RWPE2 (cell line): Measurements from ENCODE around the gene HOXA10.

Experiments used
- ATAC-seq: fragments of 200-7000 bp; cut with Tn5 transposase; 3 replicates; pipeline ENCODE4 v1.9.1; 2021; ENCODE audit warnings: low read depth
- DNase-seq: peaks from one replicate; pipeline ENCODE4 v3.0.0-alpha.2; 2020; ENCODE audit warnings: low spot score
- H3K27ac ChIP-seq: fragments of 450-650 bp; 2 replicates; pipeline ENCODE4 v1.5.1; 2017; ENCODE audit warnings: mild to moderate bottlenecking; ENCODE audit not compliant: poor library complexity, severe bottlenecking
- H3K27me3 ChIP-seq: fragments of 250-450 bp; sonication (Bioruptor Pico); 2 replicates; pipeline ENCODE4 v1.5.1; 2021; ENCODE audit warnings: mild to moderate bottlenecking, moderate library complexity; ENCODE audit not compliant: insufficient read depth, poor library complexity, severe bottlenecking
- H3K36me3 ChIP-seq: fragments of 250-450 bp; sonication (Bioruptor Pico); 2 replicates; pipeline ENCODE4 v1.5.1; 2020; ENCODE audit warnings: low read depth, mild to moderate bottlenecking, moderate library complexity
- H3K4me1 ChIP-seq: fragments of 250-450 bp; sonication (Bioruptor Pico); 2 replicates; pipeline ENCODE4 v1.5.1; 2021; ENCODE audit warnings: mild to moderate bottlenecking, moderate library complexity; ENCODE audit not compliant: insufficient read depth, poor library complexity, severe bottlenecking
- H3K4me3 ChIP-seq: fragments of 250-450 bp; sonication (Bioruptor Pico); 2 replicates; pipeline ENCODE4 v1.5.1; 2021; ENCODE audit warnings: mild to moderate bottlenecking, moderate library complexity; ENCODE audit not compliant: severe bottlenecking
- H3K9me3 ChIP-seq: fragments of 250-450 bp; sonication (Bioruptor Pico); 2 replicates; pipeline ENCODE4 v1.5.1; 2021; ENCODE audit warnings: mild to moderate bottlenecking, moderate library complexity; ENCODE audit not compliant: severe bottlenecking
- CTCF ChIP-seq: fragments of 450-650 bp; IDR thresholded peaks from one replicate; pipeline ENCODE4 v1.5.1; 2017; ENCODE audit warnings: mild to moderate bottlenecking, moderate library complexity; ENCODE audit not compliant: poor library complexity, severe bottlenecking

HOXA10 gene

DNA sequence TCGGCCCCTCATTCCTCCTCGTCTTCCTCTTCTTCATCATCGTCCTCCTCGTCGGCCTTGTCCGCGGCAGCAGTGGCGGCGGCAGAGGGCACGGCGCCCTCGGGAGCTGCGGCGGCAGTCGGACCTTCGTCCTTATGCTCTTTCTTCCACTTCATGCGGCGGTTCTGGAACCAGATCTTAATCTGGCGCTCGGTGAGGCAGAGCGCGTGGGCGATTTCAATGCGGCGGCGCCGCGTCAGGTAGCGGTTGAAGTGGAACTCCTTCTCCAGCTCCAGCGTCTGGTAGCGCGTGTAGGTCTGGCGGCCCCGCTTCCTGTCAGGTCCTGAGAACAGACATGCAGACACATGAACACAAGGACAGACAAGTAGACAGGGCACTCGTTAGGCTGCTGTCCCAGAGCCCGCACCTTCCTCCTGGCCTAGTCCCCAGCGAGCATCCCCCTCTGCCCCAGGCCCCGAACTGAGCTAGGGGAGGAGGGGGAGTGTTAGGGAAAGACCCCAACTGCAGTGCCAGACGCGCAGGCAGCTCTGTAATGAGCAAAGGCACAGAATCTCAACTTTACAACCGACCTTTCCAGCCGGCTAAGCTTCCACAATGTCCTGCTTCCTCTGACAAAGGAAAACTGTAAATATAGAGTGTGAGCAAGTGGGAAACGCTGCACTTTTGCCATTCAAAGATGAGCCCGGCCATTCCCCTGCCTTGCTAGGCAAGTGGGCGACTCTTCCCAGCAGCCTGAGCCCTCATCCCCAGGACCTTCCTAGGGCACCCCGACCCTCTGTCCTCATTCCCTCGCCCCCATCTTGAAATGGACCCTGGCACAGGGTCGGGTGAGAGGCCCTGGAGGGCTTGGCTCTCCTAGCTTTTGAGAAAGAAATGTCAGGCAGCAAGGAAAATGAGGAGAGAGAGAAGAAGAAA, 19.0 kb downstream of the HOXA10 start:
- Histone ChIP-seq H3K27ac (peak overlapping the region; percentile 62), H3K9me3 (no peaks in the 10 kb centered on the region), H3K36me3 (no peaks in the 10 kb centered on the region), H3K4me3 (peak overlapping the region; percentile 46), H3K4me1 (peaks cover 8% of the 10 kb centered on the region), H3K27me3 (no peaks in the 10 kb centered on the region)
- TF ChIP-seq CTCF = no peak
- DNase-seq (peak; percentile 77), ATAC-seq (no peak)

GRCh38 chr7:27154369-27154768, 19.8 kb downstream of the HOXA10 start:
- ATAC-seq (no peak), DNase-seq (peak; percentile 42)
- no peaks in the 10 kb centered on the region for H3K36me3 ChIP-seq
- H3K4me3 ChIP-seq = no peak overlapping the region
- no peaks in the 10 kb centered on the region for H3K27me3 ChIP-seq
- no peaks in the 10 kb centered on the region for H3K9me3 ChIP-seq
- peak overlapping the region; percentile 62 for H3K27ac ChIP-seq
- peaks cover 5% of the 10 kb centered on the region for H3K4me1 ChIP-seq
- TF ChIP-seq CTCF = no peak

- no peak for TF ChIP-seq CTCF
- H3K9me3 ChIP-seq = no peaks in the 10 kb centered on the region
- no peaks in the 10 kb centered on the region for H3K27me3 ChIP-seq
- H3K4me3 ChIP-seq = no peak overlapping the region
- no peak overlapping the region for H3K27ac ChIP-seq
- peaks cover 5% of the 10 kb centered on the region for H3K4me1 ChIP-seq
- no peak for DNase-seq
- H3K36me3 ChIP-seq = no peaks in the 10 kb centered on the region
- no peak for ATAC-seq
These were observed 20.6 kb downstream of the HOXA10 start for GRCh38 chr7:27153526-27153925.

GRCh38 chr7:27152816-27153442, 21.2 kb downstream of the HOXA10 start:
- ATAC-seq = no peak
- peak overlapping the region; percentile 85 for H3K27ac ChIP-seq
- no peaks in the 10 kb centered on the region for H3K27me3 ChIP-seq
- no peaks in the 10 kb centered on the region for H3K9me3 ChIP-seq
- peaks cover 5% of the 10 kb centered on the region for H3K4me1 ChIP-seq
- H3K36me3 ChIP-seq = no peaks in the 10 kb centered on the region
- TF ChIP-seq CTCF = no peak
- H3K4me3 ChIP-seq = no peak overlapping the region
- DNase-seq = peak; percentile 47
